ENCODE measurements around the gene BMPR1A. TPM values are rescaled to one million over a fixed set of nuclear protein-coding genes. Genes with fewer than 3 reads are reported as not detected.

BMPR1A gene
- total RNA-seq, 1 experiment from 2014 or later, result 42.6 TPM

DNA sequence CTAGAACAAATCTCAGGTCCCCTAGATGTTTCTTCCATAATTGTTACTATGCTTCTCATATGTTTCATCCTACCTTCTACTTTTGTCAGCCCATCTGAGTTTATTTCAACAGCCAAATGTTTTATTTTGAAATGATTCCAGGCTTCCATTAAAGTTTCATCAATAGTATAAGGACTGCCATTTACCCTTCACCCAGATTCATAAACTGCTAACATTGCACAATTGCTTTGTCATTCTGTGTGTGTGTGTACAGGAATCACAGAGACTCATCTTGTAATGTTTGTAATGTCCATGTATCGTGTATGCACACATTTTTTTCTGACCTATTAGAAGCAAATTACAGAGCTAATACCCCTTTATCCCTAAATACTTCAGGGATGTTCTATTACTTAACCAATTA is 175.5 kb downstream of the BMPR1A start:
- no peaks in the 10 kb centered on the region for H3K9me2 ChIP-seq (ENCODE audit: insufficient read depth)
- POLR2A ChIA-PET, result no interaction called here
- H3K9me3 ChIP-seq (ENCODE audit: control insufficient read depth in 1 of 2, insufficient read depth in 1 of 2, low read depth in 1 of 2, low read length in 2 of 2), result no peaks in the 10 kb centered on the region
- H3K27ac ChIP-seq (ENCODE audit: low read depth, low read length), result no peak overlapping the region
- no peak for DNase-seq (ENCODE audit: low read depth, low spot score)
- H4K20me1 ChIP-seq (ENCODE audit: insufficient read depth), result no peaks in the 10 kb centered on the region
- CTCF ChIA-PET, result no interaction called here
- no peaks in the 10 kb centered on the region for H3K27me3 ChIP-seq (ENCODE audit: insufficient read depth, low read length)
- RAD21 ChIA-PET (ENCODE audit: low non-redundant PET in 1 of 2, low total read pairs in 2 of 2, uncharacterized antibody in 2 of 2, unreplicated experiment in 2 of 2), result no interaction called here
- H2AFZ ChIP-seq (ENCODE audit: low read depth, low read length, poor library complexity, severe bottlenecking), result no peak overlapping the region
- no peaks in the 10 kb centered on the region for H3K36me3 ChIP-seq (ENCODE audit: control insufficient read depth in 1 of 2, insufficient read depth in 2 of 2, low read length in 2 of 2)
- intact Hi-C loops (cut with micrococcal nuclease), result no loop called here
- no peak for ATAC-seq
- no peak overlapping the region for H3K4me2 ChIP-seq (ENCODE audit: low read length)
- H3K9ac ChIP-seq (ENCODE audit: low read length), result no peak overlapping the region
- no TSS peak for BruUV-seq (replicated peaks)
- no peak for TF ChIP-seq POLR2A (IDR thresholded peaks at IDR 0.05; ENCODE audit: borderline replicate concordance, extremely low read depth, insufficient read depth, insufficient read length)
- TF ChIP-seq, protein P1, sequence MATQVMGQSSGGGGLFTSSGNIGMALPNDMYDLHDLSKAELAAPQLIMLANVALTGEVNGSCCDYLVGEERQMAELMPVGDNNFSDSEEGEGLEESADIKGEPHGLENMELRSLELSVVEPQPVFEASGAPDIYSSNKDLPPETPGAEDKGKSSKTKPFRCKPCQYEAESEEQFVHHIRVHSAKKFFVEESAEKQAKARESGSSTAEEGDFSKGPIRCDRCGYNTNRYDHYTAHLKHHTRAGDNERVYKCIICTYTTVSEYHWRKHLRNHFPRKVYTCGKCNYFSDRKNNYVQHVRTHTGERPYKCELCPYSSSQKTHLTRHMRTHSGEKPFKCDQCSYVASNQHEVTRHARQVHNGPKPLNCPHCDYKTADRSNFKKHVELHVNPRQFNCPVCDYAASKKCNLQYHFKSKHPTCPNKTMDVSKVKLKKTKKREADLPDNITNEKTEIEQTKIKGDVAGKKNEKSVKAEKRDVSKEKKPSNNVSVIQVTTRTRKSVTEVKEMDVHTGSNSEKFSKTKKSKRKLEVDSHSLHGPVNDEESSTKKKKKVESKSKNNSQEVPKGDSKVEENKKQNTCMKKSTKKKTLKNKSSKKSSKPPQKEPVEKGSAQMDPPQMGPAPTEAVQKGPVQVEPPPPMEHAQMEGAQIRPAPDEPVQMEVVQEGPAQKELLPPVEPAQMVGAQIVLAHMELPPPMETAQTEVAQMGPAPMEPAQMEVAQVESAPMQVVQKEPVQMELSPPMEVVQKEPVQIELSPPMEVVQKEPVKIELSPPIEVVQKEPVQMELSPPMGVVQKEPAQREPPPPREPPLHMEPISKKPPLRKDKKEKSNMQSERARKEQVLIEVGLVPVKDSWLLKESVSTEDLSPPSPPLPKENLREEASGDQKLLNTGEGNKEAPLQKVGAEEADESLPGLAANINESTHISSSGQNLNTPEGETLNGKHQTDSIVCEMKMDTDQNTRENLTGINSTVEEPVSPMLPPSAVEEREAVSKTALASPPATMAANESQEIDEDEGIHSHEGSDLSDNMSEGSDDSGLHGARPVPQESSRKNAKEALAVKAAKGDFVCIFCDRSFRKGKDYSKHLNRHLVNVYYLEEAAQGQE (IDR thresholded peaks at IDR 0.05; ENCODE audit: low read depth), result no peak
- TF ChIP-seq EZH2 (IDR thresholded peaks at IDR 0.05), result no peak
- no peak for TF ChIP-seq EGR1 (IDR thresholded peaks at IDR 0.05; ENCODE audit: low read depth)
- no peak for TF ChIP-seq JUND (IDR thresholded peaks at IDR 0.05)
- no peak for TF ChIP-seq SP1 (IDR thresholded peaks at IDR 0.05; ENCODE audit: low read depth)
- TF ChIP-seq ELF1 (IDR thresholded peaks at IDR 0.05; ENCODE audit: borderline replicate concordance, low read depth), result no peak
- TF ChIP-seq SRF (IDR thresholded peaks at IDR 0.05; ENCODE audit: low read depth), result no peak
- no peak for TF ChIP-seq MAX (IDR thresholded peaks at IDR 0.05)
- no peak for TF ChIP-seq EZH2phosphoT487 (IDR thresholded peaks at IDR 0.05; ENCODE audit: borderline replicate concordance)
- no peak for TF ChIP-seq RAD21 (IDR thresholded peaks at IDR 0.05; ENCODE audit: low read depth)
- no peak for TF ChIP-seq TCF7L2 (IDR thresholded peaks at IDR 0.05; ENCODE audit: borderline replicate concordance, extremely low read depth, insufficient read depth, insufficient read length)
- no peak for TF ChIP-seq CEBPB (IDR thresholded peaks at IDR 0.05; ENCODE audit: low read depth)
- TF ChIP-seq, protein P2, sequence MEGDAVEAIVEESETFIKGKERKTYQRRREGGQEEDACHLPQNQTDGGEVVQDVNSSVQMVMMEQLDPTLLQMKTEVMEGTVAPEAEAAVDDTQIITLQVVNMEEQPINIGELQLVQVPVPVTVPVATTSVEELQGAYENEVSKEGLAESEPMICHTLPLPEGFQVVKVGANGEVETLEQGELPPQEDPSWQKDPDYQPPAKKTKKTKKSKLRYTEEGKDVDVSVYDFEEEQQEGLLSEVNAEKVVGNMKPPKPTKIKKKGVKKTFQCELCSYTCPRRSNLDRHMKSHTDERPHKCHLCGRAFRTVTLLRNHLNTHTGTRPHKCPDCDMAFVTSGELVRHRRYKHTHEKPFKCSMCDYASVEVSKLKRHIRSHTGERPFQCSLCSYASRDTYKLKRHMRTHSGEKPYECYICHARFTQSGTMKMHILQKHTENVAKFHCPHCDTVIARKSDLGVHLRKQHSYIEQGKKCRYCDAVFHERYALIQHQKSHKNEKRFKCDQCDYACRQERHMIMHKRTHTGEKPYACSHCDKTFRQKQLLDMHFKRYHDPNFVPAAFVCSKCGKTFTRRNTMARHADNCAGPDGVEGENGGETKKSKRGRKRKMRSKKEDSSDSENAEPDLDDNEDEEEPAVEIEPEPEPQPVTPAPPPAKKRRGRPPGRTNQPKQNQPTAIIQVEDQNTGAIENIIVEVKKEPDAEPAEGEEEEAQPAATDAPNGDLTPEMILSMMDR (IDR thresholded peaks at IDR 0.05 in 2 of 3, conservative IDR thresholded peaks at IDR 0.05 in 1 of 3; ENCODE audit: borderline replicate concordance in 1 of 3, insufficient read depth in 1 of 3, low read depth in 2 of 3, low read length in 2 of 3), result no peak
- TF ChIP-seq, protein P3, sequence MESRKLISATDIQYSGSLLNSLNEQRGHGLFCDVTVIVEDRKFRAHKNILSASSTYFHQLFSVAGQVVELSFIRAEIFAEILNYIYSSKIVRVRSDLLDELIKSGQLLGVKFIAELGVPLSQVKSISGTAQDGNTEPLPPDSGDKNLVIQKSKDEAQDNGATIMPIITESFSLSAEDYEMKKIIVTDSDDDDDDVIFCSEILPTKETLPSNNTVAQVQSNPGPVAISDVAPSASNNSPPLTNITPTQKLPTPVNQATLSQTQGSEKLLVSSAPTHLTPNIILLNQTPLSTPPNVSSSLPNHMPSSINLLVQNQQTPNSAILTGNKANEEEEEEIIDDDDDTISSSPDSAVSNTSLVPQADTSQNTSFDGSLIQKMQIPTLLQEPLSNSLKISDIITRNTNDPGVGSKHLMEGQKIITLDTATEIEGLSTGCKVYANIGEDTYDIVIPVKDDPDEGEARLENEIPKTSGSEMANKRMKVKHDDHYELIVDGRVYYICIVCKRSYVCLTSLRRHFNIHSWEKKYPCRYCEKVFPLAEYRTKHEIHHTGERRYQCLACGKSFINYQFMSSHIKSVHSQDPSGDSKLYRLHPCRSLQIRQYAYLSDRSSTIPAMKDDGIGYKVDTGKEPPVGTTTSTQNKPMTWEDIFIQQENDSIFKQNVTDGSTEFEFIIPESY (IDR thresholded peaks at IDR 0.05; ENCODE audit: extremely low read depth, insufficient replicate concordance, low read length), result no peak
- TF ChIP-seq ZFX (IDR thresholded peaks at IDR 0.05), result no peak
- TF ChIP-seq FOSL1 (IDR thresholded peaks at IDR 0.05; ENCODE audit: low read depth), result no peak
- no peak for TF ChIP-seq YY1 (IDR thresholded peaks at IDR 0.05; ENCODE audit: extremely low read depth, insufficient replicate concordance, low read depth, low read length)
- no peak for TF ChIP-seq POLR2AphosphoS5 (IDR thresholded peaks at IDR 0.05; ENCODE audit: low read depth, low read length)
- no peaks in the 10 kb centered on the region for H3K79me2 ChIP-seq (ENCODE audit: insufficient read depth, low read length)
- H3K4me1 ChIP-seq (ENCODE audit: control insufficient read depth in 1 of 2, insufficient read depth in 2 of 2, low read length in 2 of 2), result no peaks in the 10 kb centered on the region; a peak in 1 of 4 replicates
- no peak overlapping the region for H3K4me3 ChIP-seq (replicated peaks in 1 of 2; ENCODE audit: low read depth in 1 of 2, low read length in 2 of 2)
